Caco-2 (cell line): ENCODE measurements around the gene DEDD2. TPM values are rescaled to one million over a fixed set of nuclear protein-coding genes. Genes with fewer than 3 reads are reported as not detected.

ENCODE experiments used
- BruUV-seq: library from RNA; stranded (reverse); fragments of 400-500 nt; replicated peaks from 2 replicates; lab custom pipeline; 2021; lab: Mats Ljungman, UMichigan
- CTCF ChIA-PET: fragments of 300-600 bp; sonication (Branson Sonifier 250); formaldehyde crosslinking; loops from one replicate; lab custom pipeline; 2022; ENCODE audit warnings: antibody characterized with exemption; lab: Charles Lee
- POLR2A ChIA-PET: fragments of 300-600 bp; sonication (Branson Sonifier 250); formaldehyde crosslinking; loops from one replicate; lab custom pipeline; 2022; ENCODE audit warnings: antibody characterized with exemption; lab: Charles Lee
- DNase-seq, 2 experiments: peaks; one replicate each; pipeline versions ENCODE4 v3.0.0 to v3.0.0-alpha.2; 2020 to 2022
- H3K27me3 ChIP-seq: replicated peaks from 2 replicates; pipeline ENCODE4 v1.6.0; 2011; ENCODE audit warnings: low read length; ENCODE audit not compliant: control insufficient read depth, insufficient read depth
- H3K36me3 ChIP-seq: 2 replicates; pipeline ENCODE4 v1.5.1; 2011; ENCODE audit warnings: low read length; ENCODE audit not compliant: control insufficient read depth, insufficient read depth
- H3K4me1 ChIP-seq: fragments of 250-450 bp; sonication (Bioruptor Pico); 2 replicates; pipeline ENCODE4 v1.5.1; 2020; ENCODE audit warnings: mild to moderate bottlenecking
- H3K4me3 ChIP-seq: 2 replicates; pipeline ENCODE4 v1.5.1; 2011; ENCODE audit warnings: low read depth, mild to moderate bottlenecking, control low read depth, low read length
- H3K9me3 ChIP-seq: fragments of 250-450 bp; sonication (Bioruptor Pico); 2 replicates; pipeline ENCODE4 v1.5.1; 2020; ENCODE audit warnings: mild to moderate bottlenecking, moderate library complexity
- H3K27ac Mint-ChIP-seq: one replicate; pipeline ENCODE4 v1.8.0; 2022; ENCODE audit warnings: mixed read lengths; ENCODE audit not compliant: unreplicated experiment
- H3K27me3 Mint-ChIP-seq: one replicate; pipeline ENCODE4 v1.8.0; 2022; ENCODE audit warnings: mixed read lengths; ENCODE audit not compliant: insufficient read depth, unreplicated experiment
- H3K36me3 Mint-ChIP-seq: one replicate; pipeline ENCODE4 v1.8.0; 2022; ENCODE audit warnings: mild to moderate bottlenecking, mixed read lengths; ENCODE audit not compliant: insufficient read depth, unreplicated experiment
- H3K4me1 Mint-ChIP-seq: one replicate; pipeline ENCODE4 v1.8.0; 2022; ENCODE audit warnings: low read depth, mixed read lengths; ENCODE audit not compliant: unreplicated experiment
- H3K4me3 Mint-ChIP-seq: one replicate; pipeline ENCODE4 v1.8.0; 2022; ENCODE audit warnings: mild to moderate bottlenecking, moderate library complexity, mixed read lengths; ENCODE audit not compliant: unreplicated experiment
- H3K9me3 Mint-ChIP-seq: one replicate; pipeline ENCODE4 v1.8.0; 2022; ENCODE audit warnings: mixed read lengths; ENCODE audit not compliant: unreplicated experiment
- CTCF ChIP-seq, 2 experiments: fragments of 200-600 bp in 1 of 2; IDR thresholded peaks; 1 replicate in 1 of 2; 2 replicates in 1 of 2; pipeline versions ENCODE4 v1.5.1 to v1.8.0; 2011 to 2022; ENCODE audit warnings: antibody characterized with exemption in 1 of 2, control low read depth in 1 of 2, inconsistent platforms in 1 of 2, low read depth in 1 of 2, low read length in 1 of 2, mild to moderate bottlenecking in 1 of 2, moderate library complexity in 1 of 2; ENCODE audit not compliant: insufficient read depth in 1 of 2, severe bottlenecking in 1 of 2, unreplicated experiment in 1 of 2
- intact Hi-C: fragments of 100-400 bp; cut with micrococcal nuclease; formaldehyde crosslinking; loops from one replicate; pipeline ENCODE4 v1.10.0; 2022; ENCODE audit not compliant: unreplicated experiment
- total RNA-seq: library from RNA; stranded (reverse); gene quantifications from 2 replicates; pipeline ENCODE4 v1.2.3, GENCODE V29; 2022

The DEDD2 gene
- total RNA-seq, 1 experiment from 2014 or later, result 31.2 TPM

- H3K9me3 ChIP-seq, result no peaks in the 10 kb centered on the region
- peaks cover 6% of the 10 kb centered on the region; the same call in 1 of the 2 replicates for H3K4me1 ChIP-seq
- H3K4me3 ChIP-seq, result no peak overlapping the region
- no peaks in the 10 kb centered on the region for H3K9me3 Mint-ChIP-seq
- H3K4me3 Mint-ChIP-seq, result no peak overlapping the region
- DNase-seq, result no peak
- peaks cover 18% of the 10 kb centered on the region for H3K4me1 Mint-ChIP-seq
- peaks cover 4% of the 10 kb centered on the region for H3K36me3 ChIP-seq
- no peak for TF ChIP-seq CTCF (IDR thresholded peaks at IDR 0.05; ENCODE audit: insufficient read depth in 1 of 2, low read depth in 1 of 2, low read length in 1 of 2, severe bottlenecking in 1 of 2, unreplicated experiment in 1 of 2)
- ChIA-PET POLR2A (interaction anchor here (2.6 kb wide), 1 partner anchor 9 kb away, joined by 9 read pairs; the partner anchor contains the start of gene GSK3A), CTCF (interaction anchor here (0.6 kb wide), 1 partner anchor 46 kb away, joined by 3 read pairs; no protein-coding TSS in a partner anchor)
- no TSS peak for BruUV-seq
- H3K36me3 Mint-ChIP-seq, result peaks cover 87% of the 10 kb centered on the region
- intact Hi-C loops, result no loop called here
- peak overlapping the region; percentile 59 for H3K27ac Mint-ChIP-seq
- no peaks in the 10 kb centered on the region for H3K27me3 ChIP-seq
- no peaks in the 10 kb centered on the region for H3K27me3 Mint-ChIP-seq
Measured at GRCh38 chr19:42233678-42234292, 16.3 kb upstream of the DEDD2 start.

GRCh38 chr19:42233106-42233505 lies 15.6 kb upstream of the DEDD2 start:
- ChIA-PET POLR2A (interaction anchor here (2.6 kb wide), 1 partner anchor 10 kb away, joined by 9 read pairs; the partner anchor contains the start of gene GSK3A), CTCF (no interaction called here)
- H3K36me3 Mint-ChIP-seq, result peaks cover 89% of the 10 kb centered on the region

GRCh38 chr19:42232435-42232834 lies 15.0 kb upstream of the DEDD2 start:
- no peak for TF ChIP-seq CTCF (IDR thresholded peaks at IDR 0.05; ENCODE audit: insufficient read depth in 1 of 2, low read depth in 1 of 2, low read length in 1 of 2, severe bottlenecking in 1 of 2, unreplicated experiment in 1 of 2)
- no peak overlapping the region for H3K4me3 Mint-ChIP-seq
- ChIA-PET POLR2A (interaction anchor here (2.6 kb wide), 1 partner anchor 11 kb away, joined by 9 read pairs; the partner anchor contains the start of gene GSK3A), CTCF (no interaction called here)
- no peak for DNase-seq
- H3K36me3 Mint-ChIP-seq, result peaks cover 95% of the 10 kb centered on the region
- H3K9me3 ChIP-seq, result no peaks in the 10 kb centered on the region
- H3K4me1 ChIP-seq, result peaks cover 6% of the 10 kb centered on the region; the same call in 1 of the 2 replicates
- peaks cover 18% of the 10 kb centered on the region for H3K4me1 Mint-ChIP-seq
- H3K4me3 ChIP-seq, result no peak overlapping the region
- H3K36me3 ChIP-seq, result peaks cover 4% of the 10 kb centered on the region
- H3K9me3 Mint-ChIP-seq, result no peaks in the 10 kb centered on the region
- BruUV-seq, result no TSS peak
- peak overlapping the region; percentile 38 for H3K27ac Mint-ChIP-seq
- intact Hi-C loops, result no loop called here
- H3K27me3 Mint-ChIP-seq, result no peaks in the 10 kb centered on the region
- H3K27me3 ChIP-seq, result no peaks in the 10 kb centered on the region

More at GRCh38 chr19:42233106-42233505, 15.6 kb upstream of the DEDD2 start:
- Histone ChIP-seq H3K9me3 (no peaks in the 10 kb centered on the region), H3K4me3 (no peak overlapping the region), H3K27me3 (no peaks in the 10 kb centered on the region), H3K36me3 (peaks cover 4% of the 10 kb centered on the region), H3K4me1 (peaks cover 6% of the 10 kb centered on the region; the same call in 1 of the 2 replicates)
- no peak for TF ChIP-seq CTCF (IDR thresholded peaks at IDR 0.05; ENCODE audit: insufficient read depth in 1 of 2, low read depth in 1 of 2, low read length in 1 of 2, severe bottlenecking in 1 of 2, unreplicated experiment in 1 of 2)
- no peak for DNase-seq
- intact Hi-C loops, result no loop called here
- Mint-ChIP-seq H3K4me1 (peaks cover 18% of the 10 kb centered on the region), H3K27ac (peak overlapping the region; percentile 59), H3K9me3 (no peaks in the 10 kb centered on the region), H3K27me3 (no peaks in the 10 kb centered on the region), H3K4me3 (no peak overlapping the region)
- no TSS peak for BruUV-seq
